NCI-H460 (cell line): Measurements from ENCODE around the gene ANO10. TPM values are rescaled to one million over a fixed set of nuclear protein-coding genes. Genes with fewer than 3 reads are reported as not detected.
"Not testable (repeated sequence)": the region's sequence is repeated elsewhere in the genome, so short reads cannot be mapped to it uniquely, and the experiment has no call there.

Experiments used
- DNase-seq: peaks from one replicate; pipeline ENCODE4 v3.0.0-alpha.2; 2016; ENCODE audit warnings: low read depth; ENCODE audit errors: extremely low read depth
- total RNA-seq: library from RNA; depleted of rRNA; stranded (reverse); fragments of >200 nt; shearing (Covaris generic); gene quantifications from 2 replicates; pipeline ENCODE4 v1.2.3, GENCODE V29; 2014

The ANO10 gene
- total RNA-seq, 1 experiment from 2014 or later, result 11.1 TPM

DNA sequence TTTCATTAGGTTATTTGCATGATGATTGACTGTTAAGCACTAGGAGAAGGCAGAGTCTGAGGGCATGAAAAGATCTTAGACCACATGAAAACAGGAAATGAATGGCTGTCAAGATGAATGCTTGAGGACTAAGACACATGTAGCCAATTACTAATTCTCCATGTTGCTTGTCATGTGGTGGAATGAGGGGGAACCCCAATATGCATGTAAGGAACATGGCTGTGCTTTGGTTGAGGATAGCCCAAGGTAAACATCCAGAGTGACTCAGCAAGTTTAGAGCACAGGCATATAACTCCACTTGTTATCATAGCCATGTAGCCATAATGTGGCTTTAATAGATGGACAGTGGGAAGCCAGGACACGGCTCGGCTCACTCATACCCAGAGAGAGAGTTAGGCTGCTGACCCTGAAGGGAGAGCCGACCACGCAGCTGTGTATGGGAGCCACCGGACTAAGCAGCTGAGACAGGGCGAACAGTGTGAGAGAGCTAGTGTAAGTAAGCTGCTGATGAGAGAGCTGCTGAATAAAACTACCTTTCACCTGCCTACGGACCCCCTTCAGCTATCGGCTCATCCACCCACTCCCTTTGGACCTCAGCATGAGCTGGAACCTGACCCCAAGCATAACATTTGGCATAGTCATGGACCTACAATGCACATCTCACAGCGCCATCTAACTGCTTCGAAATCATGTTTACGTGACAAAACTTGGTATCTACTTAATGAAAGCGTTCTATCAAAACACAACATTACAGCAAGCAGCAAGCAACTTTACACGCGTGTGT, 37.6 kb downstream of the ANO10 start:
- no peak for DNase-seq

DNA sequence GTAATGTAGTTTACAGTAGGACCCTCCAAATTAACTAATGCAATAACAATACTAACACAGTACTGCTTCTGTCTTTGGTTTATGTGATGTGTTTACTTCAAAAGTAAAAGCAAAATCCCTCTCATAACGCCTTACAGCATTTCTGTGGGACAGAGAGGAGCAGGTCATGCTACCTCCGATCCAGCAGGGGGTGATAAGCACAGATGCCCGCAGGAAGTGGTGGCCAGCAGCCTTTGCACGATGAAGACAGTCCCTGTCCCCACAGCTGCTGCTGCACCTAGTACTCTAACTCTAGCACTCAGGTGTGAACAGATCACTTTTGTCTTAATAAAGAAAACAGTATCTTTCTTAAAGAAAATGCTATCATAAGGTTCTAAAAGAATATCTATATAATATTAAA, 38.3 kb downstream of the ANO10 start:
- no peak for DNase-seq

DNA sequence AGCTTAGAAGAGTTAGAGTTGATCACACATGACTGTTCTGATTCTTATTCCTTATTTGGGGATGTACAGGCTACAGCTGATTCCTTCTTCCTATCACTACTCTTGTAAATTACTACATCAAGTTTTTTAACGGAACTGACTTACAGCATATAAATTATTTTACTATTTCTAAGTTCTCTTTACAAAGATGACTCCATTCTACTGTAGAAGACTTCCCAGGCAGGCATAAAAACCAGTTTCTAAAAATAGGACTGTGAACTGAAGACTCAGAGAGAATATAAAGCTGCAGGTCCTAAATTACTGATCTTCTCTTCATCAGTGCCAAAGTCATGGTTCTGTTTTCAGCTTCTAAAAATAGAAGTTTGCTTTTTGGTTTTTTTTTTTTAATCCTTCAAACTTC, 38.9 kb downstream of the ANO10 start:
- no peak for DNase-seq

DNA sequence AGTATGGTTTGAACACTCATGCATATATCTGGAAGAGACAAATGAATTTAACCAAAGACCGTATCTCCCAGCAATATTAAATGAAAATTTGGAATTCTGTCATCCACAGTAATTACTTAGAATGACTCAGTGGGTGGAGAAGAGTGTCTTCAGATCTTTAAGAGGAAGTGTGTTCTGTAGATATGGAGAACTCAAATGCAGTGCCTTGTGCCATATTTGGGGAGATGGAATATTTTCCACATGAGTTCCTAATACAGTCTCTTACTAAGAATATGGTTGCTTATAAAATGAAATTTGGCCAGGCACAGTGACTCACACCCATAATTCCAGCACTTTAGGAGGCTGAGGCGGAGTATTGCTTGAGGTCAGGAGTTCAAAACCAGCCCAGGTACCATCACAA, 40.5 kb downstream of the ANO10 start:
- no peak for DNase-seq

DNA sequence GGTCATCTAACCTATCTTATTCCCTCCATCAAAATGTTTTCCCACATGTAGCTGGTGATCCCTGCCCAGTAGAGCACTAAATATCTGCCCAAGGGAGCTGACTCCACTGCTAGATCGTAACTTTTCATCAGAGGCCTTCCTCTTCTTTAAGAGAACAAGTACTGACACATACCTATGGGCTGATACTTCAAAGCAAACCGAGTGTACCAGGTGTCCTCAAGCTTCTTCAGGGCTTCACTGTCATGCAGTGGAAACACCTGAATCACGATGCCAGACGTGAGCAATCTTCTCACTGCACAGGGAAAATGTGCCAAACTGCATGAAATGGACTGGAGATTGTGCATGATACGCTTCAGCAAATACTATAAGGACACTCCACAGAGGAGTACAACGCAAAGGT, 41.6 kb downstream of the ANO10 start:
- DNase-seq, result no peak

DNA sequence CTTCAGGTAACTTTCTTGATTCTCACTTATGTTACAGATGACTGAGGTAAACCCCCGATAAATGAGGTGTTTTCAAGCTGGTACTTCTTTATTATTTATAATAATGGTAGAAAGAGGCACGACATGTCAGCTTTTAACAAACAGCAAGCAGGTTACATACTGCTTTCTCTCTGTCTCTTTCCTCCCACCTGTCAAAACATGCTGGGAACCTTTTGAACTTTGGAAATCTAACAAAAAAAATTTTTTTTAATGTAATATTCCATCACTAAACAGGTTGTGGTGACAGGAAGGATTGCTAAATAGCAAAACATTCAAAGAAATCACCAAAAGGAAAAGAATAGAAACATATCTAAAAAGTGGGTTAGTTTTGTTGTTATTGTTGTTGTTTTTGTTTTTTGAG, 48.2 kb downstream of the ANO10 start:
- no peak for DNase-seq

DNA sequence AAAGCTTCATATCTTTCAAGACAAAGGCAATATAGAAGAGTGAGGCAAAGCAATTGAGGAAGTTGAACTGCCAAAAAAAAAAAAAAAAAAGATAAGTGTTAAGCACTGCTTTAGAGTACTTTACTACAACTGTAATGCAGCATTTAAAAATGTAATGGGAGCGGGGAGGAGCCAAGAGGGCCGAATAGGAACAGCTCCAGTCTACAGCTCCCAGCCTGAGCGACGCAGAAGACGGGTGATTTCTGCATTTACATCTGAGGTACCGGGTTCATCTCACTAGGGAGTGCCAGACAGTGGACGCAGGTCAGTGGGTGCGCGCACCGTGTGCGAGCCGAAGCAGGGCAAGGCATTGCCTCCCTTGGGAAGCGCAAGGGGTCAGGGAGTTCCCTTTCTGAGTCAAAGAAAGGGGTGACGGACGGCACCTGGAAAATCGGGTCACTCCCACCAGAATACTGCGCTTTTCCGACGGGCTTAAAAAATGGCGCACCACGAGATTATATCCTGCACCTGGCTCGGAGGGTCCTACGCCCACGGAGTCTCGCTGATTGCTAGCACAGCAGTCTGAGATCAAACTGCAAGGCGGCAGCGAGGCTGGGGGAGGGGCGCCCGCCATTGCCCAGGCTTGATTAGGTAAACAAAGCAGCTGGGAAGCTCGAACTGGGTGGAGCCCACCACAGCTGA, 56.0 kb downstream of the ANO10 start:
- not testable (repeated sequence) for DNase-seq

DNA sequence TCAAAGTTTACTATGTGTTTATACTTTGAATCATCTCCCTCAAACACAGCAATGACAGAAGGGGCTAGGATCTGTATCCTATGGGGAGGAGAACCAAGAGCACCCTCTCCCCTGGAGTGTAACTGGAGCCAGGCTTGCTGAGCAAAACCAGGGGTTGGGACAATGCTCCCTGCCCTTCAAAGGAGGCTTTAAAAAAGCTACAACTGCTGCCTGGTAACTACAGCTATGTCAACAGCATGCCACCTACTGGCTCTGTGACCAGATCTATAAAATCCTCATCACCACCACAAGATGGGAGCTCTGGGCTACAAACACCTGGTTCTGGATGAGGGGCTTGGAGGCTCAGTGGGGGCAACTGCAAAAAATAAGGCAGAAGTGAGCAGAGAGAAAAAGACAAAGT, 61.9 kb downstream of the ANO10 start:
- no peak for DNase-seq

DNA sequence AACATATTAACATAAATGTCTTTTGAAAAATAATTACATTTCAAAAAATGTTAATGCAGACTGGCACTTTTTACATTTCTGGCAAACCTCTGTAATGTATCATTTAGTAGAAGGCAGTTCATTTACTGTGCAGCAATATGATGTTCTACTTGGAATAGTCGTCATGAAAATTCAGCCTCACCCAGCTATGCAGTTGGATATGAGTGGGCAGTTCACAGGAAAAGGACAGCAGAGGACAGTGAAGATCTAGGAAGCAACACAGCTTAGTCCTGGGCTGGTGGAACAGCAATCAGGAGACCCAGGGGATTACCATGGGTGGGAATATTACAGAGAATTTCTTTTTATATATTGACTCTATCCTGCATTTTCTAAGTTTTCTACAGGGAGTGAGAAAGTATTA, 63.6 kb downstream of the ANO10 start:
- no peak for DNase-seq

DNA sequence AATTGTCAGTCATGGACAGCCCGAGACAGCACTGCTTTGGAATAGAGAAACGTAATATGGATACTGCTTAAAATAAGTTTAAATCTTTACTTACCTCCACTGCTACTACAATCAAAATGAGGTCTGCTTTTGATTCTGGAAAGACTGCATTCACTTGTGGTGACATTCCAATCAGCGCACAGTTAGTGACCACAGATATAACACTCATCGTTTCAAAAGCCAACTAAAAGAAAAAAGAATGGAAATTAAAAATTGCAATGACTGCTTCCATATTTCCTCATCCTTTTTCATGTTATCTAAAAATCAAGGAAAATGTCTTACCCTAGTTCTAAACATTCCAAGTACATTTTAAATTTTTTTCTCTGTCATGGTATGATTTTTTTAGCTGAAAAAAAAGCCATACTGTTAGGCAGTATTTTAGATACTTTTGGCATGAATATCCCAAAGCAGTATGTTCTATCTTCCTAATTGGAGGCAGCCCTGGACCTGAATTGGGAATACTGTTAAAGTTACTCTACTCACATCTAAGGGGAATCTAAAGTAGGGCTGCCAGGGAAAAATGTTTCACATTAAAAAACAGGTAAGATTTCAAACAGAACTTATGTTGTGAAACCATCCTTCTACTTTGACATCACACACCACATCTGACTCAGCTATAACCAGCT, 72.1 kb downstream of the ANO10 start:
- no peak for DNase-seq

DNA sequence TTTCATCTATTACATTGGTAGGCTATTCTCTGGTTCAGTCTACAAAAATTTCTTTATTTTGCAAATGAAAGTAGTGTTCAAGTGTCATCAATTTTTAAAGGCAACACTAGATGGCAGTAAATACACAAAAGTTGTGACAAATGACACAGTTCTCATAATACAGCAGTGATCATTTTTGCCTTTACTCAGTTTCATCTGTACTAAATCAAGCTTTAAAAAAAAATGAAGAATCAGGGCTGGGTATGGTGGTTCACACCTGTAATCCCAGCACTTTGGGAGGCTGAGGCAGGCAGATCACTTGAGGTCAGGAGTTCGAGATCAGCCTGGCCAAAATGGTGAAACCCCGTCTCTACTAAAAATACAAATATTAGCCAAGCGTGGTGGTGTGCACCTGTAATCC, 77.5 kb downstream of the ANO10 start:
- DNase-seq, result peak; percentile 45

DNA sequence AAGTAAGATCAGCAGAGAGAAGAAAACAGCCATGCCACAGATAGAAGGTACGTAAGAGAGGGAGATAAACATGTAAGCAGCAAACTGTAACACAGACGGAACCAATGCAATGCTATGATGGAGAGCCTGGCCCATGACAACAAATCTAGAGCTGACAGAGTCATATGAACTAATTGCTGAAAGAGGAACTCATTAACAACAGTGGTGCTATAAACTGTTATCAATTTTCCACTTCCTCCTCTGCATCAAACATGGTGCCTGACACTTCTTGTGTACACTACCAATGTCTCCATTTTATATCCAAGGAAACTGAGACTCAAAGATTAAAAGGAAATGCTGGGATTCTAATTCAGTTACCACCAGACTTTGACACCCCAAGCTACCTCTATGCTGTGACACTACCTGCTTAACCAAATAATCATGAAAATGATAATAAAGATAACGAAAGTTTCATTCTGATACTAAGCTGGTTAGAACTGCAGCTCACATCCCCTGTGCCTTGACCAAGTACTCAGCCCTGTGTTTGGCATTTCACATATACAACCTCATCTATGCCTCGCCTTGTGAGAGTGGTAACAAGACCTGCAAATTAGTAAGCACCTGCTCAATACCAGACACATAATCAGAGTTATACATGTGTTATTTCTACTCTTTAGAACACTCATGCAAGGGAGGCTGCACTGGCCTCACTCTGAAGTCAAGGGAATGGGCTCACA, 79.3 kb downstream of the ANO10 start:
- no peak for DNase-seq

DNA sequence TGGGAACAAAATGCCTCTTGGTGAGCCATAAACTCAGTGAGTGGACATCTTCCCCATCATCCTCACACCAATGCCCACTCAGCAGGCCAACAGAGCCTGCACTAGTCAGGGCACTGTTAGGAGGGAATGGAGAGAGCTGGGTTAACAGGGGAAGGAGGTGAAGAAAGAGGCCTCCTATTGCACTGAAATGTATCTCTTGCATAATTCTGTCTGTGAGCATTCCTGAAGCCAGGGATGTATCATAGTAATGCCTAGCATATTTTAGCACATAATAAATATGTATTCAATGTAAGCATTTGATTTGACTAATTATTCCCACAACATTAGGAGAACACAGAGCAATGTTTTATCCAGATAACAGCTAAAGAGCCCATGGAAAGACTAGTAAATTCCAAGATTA, 81.2 kb downstream of the ANO10 start:
- DNase-seq, result no peak

DNA sequence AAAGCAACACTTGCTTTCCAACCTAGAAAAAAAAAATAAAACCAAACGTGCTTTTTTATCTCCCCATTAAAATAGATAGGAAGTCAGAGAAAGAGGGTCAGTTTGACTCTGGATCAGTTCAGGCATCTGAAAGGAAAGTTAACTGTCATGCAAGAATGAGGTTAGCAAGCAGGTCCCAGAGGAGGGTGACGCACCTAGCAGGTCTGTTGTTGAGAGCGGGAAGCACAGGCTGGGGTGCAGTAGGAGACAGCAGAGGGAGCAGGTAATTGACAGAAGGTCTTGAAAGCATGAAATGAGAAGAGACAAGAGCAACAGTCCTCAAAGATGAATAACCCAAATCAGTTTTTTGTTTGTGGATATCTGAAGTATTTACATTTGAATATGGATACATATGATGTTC, 82.5 kb downstream of the ANO10 start:
- DNase-seq, result no peak

DNA sequence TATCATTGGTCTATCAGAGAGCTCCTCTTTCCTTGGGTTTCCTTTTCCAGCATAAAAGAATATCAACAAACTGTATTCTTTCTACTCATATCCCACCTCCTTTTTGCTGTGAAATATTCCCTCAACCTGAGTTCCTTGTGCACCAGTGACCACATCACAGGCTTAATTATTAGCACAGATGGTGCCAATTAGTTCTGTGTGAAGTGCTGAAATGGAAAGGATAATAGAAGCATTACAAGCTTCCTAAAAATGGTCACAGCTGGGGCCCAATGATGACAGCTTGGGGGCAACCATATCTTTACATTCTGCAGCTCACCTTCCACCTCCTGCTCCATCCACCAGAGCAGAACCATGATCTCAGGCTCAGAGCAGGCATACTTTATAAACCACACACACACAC, 84.6 kb downstream of the ANO10 start:
- no peak for DNase-seq

DNA sequence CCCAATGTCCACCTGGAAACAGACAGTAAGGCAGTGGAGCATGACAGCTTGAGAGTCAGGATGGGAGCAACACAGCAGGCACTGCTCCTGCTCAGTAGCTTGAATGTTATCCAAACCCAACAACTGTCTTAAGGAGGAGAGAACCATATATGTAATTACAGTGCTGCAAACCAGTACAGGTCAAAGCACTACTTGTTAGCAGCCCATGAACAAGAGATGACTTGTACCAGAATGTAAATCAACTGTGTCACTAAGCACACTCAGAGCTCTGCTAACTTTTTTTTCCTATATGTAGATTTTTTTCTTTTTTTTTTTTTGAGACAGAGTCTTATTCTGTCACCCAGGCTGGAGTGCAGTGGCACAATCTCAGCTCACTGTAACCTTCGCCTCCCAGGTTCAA, 87.1 kb downstream of the ANO10 start:
- no peak for DNase-seq

DNA sequence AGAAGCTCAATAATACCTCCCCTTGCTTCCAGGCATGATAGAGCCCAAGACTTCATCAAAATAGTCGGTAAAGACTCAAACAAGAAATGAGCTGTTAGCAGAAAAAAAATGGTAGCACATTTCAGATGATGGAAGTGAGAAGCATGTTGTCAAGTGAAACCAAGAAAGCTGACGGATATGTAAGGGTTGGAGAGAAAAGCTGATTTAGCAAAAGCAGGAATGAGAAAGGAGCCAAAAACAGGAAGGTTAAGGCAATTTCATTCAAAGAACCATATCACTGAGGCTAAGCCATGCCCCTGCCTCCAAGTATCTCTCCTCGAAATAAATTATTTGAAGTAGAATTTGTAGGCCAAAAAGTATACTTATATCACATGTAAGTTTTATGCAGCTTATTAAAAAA, 88.8 kb downstream of the ANO10 start:
- DNase-seq, result no peak

DNA sequence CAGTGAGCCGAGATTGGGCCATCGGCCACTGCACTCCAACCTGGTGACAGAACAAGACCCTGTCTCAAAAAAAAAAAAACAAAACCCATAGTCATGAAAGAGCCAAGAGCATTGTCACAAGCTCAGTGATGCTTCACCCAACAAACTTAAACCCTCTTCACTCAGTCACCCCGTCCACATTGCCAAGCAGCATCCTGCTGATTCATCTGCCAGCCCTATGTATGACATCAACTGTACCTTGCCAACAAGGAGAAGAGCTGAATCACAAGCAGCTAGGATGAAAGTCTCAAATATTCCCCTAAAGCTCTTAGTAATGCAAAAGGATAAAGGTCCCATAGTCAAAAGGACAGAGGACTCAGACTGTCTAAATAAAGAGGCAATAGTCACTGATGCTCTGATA, 90.0 kb downstream of the ANO10 start:
- DNase-seq, result peak; percentile 3

DNA sequence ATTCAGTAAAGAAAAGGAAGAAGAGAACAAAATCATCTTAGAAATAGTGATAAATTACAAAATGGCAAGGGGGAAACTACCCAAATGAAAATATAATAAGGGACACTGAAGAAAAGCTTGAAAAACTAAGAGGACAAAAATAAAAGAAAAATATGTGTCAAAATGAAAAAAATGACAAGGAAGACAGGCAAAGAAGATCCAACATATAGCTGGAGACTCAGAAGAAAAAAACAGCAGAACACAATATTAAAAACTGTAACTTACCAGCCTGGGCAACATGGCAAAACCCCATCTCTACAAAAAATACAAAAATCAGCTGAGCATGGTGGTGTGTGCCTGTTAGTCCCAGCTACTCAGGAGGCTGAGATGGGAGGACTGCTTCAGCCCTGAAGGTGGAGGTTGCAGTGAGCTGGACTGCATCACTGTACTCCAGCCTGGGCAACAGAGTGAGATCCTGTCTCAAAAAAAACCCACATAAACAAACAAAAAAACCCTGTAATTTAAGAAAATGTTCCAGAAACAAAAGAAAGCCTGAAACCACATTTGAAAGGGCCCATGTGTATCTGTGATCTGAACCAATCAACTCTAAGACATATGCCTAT, 93.2 kb downstream of the ANO10 start:
- no peak for DNase-seq

DNA sequence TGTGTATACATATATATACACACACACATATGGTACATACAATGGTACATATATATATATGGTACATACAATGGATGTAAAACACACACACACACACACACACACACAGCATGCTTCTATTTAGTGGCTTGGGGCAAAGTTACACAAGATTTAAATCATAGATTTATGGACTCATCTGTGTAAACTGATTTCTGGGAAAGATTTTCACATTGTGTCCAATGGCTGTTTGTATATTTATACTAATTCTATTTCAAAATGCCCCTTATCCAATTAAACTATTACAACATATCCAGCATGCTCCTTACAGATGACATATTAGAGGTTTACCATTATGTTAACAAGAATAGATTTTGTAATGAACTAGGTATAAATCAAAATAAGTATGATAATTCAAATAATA, 94.9 kb downstream of the ANO10 start:
- DNase-seq, result no peak
